AML-193 (cell line): Measurements from ENCODE around the gene FBXO38.
A peak's percentile ranks its signal among the peaks of the same experiment; 100 is the strongest.

ENCODE experiments used
- DNase-seq, 2 experiments: peaks; one replicate each; lab custom pipeline; 2025; lab: John Stamatoyannopoulos, UW

Gene FBXO38, protein sequence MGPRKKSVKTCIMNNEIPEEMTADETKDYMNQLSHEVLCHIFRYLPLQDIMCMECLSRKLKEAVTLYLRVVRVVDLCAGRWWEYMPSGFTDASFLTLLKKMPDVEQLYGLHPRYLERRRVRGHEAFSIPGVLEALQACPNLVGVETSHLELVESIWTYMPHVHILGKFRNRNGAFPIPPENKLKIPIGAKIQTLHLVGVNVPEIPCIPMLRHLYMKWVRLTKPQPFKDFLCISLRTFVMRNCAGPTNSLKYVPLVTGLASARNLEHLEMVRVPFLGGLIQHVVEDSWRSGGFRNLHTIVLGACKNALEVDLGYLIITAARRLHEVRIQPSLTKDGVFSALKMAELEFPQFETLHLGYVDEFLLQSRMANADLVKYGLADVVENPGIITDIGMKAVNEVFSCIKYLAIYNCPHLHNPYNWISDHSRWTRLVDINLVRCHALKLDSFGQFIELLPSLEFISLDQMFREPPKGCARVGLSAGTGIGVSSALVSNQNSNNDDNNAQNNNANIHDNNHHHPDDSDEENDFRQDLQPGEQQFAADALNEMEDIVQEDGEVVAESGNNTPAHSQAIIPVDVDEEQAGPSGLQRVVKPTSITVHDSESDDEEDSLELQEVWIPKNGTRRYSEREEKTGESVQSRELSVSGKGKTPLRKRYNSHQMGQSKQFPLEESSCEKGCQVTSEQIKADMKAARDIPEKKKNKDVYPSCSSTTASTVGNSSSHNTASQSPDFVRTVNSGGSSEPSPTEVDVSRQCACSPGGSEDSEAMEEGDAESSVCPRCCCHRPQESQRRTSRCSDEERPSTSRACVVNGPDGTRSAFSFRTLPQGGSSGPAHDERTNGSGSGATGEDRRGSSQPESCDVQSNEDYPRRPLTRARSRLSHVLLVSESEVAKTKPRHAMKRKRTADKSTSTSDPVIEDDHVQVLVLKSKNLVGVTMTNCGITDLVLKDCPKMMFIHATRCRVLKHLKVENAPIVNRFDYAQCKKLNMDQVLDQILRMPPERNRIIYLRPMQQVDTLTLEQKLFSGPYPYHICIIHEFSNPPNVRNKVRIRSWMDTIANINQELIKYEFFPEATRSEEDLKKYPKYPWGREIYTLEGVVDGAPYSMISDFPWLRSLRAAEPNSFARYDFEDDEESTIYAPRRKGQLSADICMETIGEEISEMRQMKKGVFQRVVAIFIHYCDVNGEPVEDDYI

DNA sequence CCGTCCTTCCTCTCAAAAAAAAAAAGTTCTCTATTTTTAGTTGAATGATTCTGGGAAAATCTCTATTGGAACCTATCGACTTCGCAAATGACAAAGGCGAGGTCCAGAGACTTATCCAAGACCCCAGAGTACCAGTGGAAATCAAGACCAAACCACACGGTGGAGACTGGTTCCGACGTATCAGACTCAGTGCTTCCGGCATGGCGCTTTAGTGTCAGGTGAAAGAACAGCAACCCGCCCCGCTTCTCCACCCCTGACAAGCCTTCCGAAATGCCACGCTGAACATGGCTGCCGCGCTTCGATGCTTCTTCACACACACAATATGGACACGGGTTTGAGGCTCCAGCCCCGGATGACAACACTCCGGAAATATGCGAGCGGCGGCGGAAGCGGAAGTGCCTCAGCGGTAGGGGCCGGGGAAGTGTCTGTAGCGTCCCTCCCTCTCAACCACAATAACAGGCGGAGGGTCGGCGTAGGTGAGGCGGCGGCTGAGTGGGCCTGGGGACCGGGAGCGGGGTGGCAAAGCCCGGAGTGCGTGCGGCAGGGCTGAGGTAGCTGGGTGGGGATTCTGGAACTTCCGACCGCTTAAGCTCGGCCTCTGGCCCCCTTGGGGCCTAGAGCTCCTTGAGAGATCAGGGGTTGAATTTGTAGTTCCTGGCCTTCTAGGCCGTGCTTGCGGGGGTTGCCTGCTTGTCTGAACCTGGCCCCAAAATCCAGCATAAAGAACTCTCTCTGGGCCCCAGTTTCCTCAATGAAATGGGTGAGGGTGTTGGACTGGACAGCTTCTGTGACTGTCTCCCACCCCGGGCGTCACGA lies at the start of gene FBXO38:
Gene FBXO38, plus strand, starts transcription at position 395 of the 816 bp plus-strand sequence. CDS start 10,819 bp downstream, outside the sequence.
- DNase-seq: peak; percentile 92 to 93

DNA sequence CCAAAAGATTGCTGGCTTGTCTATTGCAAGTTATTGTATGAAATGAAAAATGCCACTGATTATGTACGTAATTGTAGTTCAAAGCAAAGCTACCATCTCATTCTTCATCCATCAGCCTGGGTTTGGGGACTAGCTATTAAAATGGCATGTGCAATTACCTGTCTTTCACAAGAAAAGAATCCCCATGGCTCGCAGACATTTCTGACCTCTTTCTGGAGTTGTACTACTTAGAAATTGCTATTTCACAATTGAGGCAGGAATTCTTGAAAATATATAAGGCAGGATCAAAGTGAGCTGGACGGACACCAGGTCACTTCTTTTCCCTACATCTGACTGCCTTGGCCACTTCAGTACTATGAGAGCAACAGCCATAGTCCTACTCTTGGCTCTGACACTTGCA lies 48.5 kb upstream of the FBXO38 start, which contains the start of gene SPINK9:
Gene SPINK9, plus strand, starts transcription at position 301 of the 400 bp plus-strand sequence. Its CDS starts 55 bp downstream, at position 356.
- no peak for DNase-seq

DNA sequence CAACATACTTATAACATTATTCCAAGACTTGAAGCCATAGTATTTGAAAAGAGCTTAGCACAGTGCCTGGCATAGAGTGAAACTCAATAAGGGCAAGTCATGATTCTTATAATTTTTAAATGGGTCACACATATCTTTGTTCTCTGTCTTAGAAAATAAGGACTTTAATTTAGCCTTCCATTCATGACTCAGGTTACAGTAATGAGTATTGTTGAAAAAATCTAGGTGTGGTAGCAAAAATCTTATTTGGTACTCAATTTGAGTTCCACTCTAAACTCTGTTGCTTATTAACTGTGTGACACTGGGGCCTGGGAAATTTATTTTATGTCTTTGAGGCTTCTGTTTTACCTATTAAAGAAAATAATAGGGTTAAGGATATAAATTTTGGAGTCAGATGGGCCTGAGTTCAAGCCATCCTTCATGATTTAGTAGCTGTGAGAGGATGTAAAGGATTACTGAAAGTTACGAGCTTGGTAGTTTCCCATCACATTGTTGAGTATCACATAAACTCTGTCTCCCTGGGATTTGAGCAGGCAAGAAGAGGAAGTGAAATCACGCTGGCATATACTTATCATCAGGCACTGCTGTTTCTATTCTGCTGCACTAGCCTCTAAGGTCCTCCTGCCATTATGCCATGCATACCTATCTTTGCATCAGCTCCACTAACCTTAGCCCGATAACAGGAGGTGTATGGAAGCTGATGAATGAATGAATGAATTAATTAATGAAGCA lies 46.9 kb upstream of the FBXO38 start:
- DNase-seq: no peak

DNA sequence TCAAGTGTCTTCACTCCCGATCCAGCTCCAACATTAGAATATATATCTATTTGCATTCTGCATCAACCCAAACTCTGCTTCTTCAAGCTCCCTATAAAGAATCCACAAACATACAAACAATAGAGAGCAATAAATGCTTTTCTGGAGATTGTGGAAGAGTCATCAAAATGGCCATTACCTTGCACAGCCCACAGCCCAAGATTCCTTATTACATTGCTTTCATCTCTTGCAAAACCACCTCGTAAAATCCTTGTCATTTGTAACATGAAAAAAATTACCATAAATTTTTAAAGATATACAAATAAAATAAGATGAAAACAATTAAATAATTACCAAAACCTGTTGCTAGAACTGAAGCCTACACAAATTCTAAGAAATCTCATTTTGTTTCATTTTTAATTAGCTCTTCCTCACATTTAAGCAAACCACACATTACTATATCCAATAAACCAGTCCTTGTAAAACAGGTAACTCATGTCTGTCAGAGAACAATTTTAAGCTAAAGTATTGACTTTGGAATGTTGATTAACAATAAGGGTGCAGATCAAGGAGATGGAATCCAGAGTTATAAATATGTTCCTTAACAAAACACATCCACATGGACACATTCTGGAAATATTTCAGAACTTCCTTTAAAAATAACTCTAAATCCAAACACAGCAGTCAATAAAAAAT lies 41.2 kb upstream of the FBXO38 start:
- no peak for DNase-seq

DNA sequence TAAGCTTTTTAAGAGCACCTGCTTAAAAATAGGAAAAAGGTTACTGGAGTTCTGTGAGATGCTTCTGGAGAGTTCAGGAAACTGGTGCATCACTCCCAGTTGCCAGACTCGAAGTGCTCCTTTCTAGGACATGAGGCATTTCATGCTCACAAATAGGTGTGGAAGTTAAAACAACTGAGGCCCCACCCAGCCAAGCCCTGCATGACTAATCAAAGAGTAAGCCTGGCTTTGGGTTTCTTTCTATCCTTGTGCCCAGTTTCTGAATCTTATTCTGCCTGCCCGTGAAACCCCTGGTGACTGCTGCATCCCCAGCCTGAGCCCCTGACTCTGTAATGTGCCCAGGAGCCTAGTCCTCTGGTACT lies 40.7 kb upstream of the FBXO38 start:
- no peak for DNase-seq

DNA sequence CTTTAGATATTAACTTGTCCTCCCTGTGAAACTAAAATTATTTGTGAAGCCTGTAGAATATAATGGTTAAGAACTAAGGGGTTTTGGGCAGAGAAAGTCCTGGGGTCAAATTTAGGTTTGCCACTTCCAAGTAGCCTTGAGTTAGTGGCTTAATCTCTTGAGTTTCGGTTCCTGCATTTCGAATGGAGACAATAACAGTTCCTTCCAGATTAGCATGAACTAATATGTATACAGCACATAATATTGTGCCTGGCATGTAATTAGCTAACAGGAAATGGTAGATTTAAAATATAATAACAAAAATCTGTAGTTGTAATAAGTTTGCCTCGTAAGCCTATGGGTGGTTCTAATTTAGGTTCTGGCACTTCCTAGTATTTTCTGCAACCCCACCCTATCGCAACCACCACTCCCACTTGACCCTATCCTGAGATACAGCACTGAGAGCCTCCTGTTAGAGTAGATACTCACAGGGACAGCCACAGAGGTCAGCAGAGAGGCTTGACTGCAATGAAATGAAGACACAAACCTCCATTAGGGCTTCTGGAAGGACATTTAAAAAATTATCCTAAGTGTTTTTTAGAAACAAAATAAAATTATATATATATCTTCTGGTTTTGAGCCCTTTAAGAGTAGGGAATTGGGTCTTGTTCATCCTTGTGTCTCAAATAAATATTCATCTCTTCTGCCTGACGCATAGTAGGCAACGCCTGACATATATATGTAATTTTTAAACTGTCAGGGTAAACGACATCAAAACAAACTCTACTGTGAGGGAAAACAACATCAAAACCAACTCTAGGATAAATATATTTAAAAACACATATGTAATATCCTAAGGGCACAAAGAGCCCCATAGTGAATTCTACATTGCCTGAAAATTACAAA lies 39.9 kb upstream of the FBXO38 start:
- no peak for DNase-seq

DNA sequence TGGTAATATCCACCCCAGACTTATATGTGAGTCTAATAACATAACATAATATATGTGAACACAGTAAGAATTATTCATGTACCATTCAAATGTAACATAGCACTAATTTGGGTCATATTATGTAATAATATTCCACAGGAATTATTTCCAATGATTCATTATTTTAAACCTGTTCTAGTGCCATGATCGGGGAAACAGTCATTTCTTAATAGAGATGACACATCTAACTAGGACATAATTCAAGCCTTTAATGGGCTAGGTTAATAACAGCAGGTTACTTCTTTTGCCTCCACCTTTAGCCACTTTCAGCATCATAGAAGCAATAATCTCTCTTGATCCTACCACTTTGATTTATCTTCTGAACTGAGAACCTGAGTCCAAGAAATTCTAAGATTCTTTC lies 36.1 kb upstream of the FBXO38 start:
- DNase-seq: no peak

DNA sequence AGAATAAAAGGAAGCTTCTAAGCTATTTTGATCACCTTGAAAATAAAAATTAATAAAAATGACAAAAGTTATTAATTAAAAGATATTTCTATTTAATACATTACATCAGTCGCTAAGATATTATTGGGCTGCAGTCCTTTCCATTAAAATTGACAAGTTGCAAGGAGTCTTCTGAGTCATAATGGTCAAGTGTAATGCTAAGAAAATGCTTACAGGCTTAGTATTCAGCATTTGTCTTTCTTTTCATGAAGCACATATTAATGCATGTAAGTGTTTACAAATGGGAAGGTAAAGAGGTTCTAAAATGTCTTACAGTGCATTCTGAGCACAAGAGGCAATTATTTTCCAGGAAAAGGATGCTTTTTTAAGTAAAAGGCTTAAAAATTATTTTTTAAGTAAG lies 31.1 kb upstream of the FBXO38 start:
- no peak for DNase-seq

DNA sequence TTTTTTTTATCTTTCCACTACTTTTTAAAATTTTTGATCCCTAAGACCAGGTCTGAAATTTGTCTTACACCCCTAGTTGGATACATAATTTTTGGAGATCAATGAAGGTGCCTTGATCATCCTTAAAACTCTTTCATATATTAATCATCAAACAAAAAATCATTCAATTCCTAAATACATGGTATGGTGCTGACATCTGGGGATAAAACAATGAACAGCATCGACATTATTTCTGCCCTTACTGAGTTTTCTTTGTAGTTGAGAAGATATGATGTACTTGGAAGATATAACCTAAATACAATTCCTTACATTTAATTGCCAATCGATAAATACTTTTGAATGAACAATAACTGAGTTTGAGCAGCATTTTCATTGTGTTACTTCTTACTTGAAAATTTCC lies 30.1 kb upstream of the FBXO38 start:
- no peak for DNase-seq

DNA sequence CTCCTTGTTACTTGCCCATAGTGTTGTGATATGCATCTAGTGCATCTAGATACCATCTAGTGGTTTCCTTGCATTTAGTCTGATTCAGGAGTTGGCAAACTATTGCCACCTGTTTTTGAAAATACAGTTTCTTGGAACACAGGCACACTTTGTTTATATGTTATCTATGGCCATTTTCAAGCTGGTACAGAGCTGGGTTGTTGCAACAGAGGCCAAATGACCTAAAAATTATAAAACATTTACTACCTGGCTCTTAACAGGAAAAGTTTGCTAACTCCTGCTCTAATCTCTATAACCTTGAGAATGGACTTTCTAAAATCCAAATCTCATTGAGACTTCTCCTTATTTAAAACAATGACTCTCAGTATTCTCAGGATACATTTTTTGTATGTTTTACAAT lies 19.4 kb upstream of the FBXO38 start:
- no peak for DNase-seq

DNA sequence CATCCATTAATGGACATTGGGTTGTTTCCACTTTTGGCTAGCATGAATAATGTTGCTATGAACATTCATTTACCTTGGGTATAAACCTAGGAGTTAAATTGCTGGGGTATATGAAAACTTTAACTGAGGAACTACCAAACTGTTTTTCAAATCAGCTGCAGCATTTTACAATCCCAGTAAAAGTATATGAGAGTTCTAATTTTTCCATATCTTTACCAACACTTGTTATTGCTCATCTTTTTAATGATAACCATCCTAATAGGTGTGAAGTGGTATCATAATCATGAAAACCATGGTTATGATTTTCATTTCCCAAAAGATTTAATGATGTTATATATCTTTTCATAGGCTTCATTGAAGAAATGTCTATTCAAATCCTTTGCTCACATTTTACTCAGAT lies 15.5 kb upstream of the FBXO38 start:
- no peak for DNase-seq

DNA sequence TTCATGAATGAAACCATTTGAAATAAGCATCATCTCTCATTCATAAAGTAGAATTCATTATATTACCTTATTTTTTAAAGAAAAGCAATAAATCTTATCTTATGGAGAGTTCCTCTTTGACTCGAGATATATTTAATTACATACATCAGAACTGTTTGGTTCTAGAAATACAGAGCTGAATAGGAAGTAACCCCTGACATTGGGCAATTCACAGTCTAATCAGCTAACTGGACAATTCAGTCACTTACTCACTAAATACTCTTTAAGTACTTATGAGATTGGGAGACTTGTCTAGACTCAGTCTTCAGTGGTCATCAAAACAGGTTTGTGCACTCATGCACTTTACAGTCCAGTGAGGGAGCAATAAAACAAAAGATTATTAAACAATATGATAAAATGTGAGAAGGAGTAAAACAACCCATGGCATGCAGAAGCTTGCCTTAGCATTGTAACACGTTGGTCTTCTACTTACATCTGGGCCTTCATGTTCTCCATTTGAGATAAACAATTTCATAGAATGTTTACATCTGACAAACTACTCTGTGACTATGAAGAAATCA lies 11.5 kb upstream of the FBXO38 start:
- DNase-seq: no peak

DNA sequence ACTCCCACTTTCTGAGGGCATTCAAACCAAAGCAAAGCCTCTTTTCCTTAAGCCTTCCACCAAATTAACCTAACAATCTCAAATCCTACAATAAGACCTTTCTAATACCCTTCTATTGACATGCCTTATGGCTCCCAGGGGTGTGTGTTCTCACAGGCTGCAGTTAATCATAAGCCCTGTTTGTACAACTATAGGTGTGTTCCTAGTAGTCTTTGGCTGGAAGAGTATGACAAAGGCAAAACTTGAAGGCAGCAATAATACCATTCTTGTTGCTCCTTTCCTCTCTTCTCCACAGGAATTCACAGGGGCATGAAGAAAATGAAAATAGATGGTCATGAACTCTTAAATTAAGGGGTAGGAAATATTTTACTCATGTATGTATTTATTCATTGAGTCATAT lies 10.9 kb upstream of the FBXO38 start:
- no peak for DNase-seq

DNA sequence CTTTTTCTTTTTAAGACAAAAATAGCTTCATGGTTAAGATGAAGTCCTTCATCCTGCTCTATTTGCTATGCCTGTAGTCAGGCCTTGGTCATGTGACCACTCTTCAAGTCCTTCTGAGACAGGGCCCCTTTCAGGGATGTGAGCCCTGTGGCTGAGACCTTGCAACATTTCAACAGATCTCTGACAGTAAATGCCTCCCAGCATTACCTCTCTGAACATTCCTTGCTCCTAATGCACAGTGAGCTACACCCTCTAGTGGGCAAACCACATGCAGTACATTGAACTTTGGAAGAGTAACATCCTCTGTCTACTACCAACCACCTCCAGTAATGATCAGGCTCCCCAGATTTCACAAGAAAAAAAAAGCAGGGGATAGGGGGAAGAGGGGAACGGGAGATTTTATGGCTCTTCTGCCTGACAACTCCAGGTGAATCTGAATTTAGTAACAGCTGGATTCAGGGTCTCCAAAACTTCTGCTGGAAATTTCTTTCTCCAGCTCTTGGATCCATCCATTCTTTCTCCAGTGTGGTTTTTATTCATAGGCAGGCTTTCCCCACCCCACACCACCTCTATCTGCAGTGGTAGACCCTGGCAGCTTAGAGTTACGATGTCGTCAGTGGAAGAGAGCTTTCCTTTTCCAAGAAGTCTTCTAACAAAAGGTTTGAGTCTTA lies 8.9 kb upstream of the FBXO38 start:
- peak; percentile 80 to 84 for DNase-seq

DNA sequence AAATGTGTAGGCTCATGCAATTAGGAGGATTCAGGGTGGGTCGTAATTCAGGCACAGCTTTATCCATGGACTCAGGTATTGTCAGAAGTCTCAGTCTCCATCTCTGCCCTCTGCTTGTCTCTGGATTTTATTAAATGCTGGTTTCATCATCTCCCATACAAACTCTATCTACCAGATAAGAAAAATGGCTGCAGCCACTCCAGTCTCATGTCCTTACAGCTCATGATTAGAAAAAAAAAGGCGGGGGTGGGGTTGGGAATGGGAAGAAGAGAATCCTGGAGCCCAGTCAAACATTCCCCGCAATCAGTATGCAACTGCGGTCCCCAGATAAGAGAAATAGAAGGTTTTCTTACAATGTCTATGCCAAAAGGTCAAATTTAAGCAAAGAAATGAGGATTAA lies 7.6 kb upstream of the FBXO38 start:
- no peak for DNase-seq

DNA sequence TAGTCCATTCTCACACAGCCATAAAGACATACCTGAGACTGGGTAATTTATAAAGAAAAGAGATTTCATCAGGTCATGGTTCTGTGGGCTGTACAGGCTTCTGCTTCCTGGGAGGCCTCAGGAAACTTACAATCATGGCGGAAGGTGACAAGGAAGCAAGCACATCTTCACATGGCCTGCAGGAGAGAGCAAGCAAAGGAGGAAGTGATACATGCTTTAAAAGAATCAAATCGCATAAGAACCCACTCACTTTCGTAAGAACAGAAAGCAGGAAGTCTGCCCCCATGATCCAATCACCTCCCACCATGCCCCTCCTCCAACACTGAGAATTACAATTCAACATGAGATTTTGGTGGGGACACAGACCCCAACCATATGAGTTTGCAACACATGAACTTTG lies 5.1 kb upstream of the FBXO38 start:
- no peak for DNase-seq

DNA sequence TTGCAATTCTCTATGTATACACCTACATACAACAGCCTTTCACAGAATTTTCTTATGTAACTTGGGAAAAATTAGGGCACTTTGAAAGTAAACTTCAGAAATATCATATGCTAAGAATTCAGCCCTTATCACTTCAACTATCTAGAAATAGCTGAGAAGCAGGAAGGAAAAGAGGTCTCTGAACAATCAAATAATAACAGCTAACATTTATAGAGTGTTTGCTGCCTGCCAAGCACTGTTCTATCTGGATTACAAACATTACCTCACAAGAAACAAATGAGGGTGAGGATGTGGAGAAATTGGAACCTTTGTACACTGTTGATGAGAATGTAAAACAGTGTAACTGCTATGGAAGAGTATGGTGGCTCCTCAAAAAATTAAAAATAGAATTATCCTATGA lies 4.4 kb upstream of the FBXO38 start:
- no peak for DNase-seq

DNA sequence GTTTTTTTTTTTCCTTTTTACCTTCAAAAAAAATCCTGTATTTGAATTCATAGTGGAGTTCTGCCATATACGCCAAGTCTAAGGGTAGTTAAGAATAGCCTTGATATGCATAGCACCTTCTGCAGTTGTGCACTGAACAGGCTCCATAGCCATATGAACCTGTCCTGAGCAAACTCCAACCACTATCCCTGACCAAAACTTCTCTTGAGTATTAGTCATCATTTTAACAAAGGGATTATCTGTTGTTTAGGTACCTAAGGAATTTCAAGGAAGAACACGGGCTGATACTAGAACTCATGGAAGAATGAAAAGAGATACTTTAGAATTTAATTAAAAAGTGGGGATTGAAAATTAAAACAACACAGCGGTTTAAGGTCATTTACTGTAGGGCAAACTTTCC lies 1.9 kb upstream of the FBXO38 start:
- no peak for DNase-seq
